WTC11 (cell line): ENCODE results near the gene DCLK2.

Source experiments
- CTCF ChIP-seq: fragments of 200-600 bp; IDR thresholded peaks from 2 replicates; pipeline ENCODE4 v1.8.0; 2022; ENCODE audit warnings: antibody characterized with exemption
- HMGXB4 ChIP-seq: sonication (generic); formaldehyde crosslinking; IDR thresholded peaks from 2 replicates; pipeline ENCODE4 v1.8.1; 2023; ENCODE audit warnings: mild to moderate bottlenecking, moderate library complexity, missing genetic modification reagents
- ZBTB43 ChIP-seq: sonication (generic); formaldehyde crosslinking; IDR thresholded peaks from 2 replicates; pipeline ENCODE4 v1.8.1; 2023; ENCODE audit warnings: mild to moderate bottlenecking, missing genetic modification reagents
- ZNF512 ChIP-seq: sonication (generic); formaldehyde crosslinking; IDR thresholded peaks from 2 replicates; pipeline ENCODE4 v1.8.1; 2022; ENCODE audit warnings: missing genetic modification reagents, borderline replicate concordance

GRCh38 chr4:150039274-150040127, 38.7 kb upstream of the DCLK2 start:
- no peak for TF ChIP-seq ZBTB43 (CRISPR knock-in tag)
- TF ChIP-seq ZNF512 = no peak
- TF ChIP-seq CTCF = no peak
- TF ChIP-seq HMGXB4 = no peak
